ENCODE data around the gene SDK1. TPM values are rescaled to one million over a fixed set of nuclear protein-coding genes. Genes with fewer than 3 reads are reported as not detected.
"Not testable (repeated sequence)": the region's sequence is repeated elsewhere in the genome, so short reads cannot be mapped to it uniquely, and the experiment has no call there.

The SDK1 gene
- total RNA-seq, 1 donor, result 0.27 TPM

DNA sequence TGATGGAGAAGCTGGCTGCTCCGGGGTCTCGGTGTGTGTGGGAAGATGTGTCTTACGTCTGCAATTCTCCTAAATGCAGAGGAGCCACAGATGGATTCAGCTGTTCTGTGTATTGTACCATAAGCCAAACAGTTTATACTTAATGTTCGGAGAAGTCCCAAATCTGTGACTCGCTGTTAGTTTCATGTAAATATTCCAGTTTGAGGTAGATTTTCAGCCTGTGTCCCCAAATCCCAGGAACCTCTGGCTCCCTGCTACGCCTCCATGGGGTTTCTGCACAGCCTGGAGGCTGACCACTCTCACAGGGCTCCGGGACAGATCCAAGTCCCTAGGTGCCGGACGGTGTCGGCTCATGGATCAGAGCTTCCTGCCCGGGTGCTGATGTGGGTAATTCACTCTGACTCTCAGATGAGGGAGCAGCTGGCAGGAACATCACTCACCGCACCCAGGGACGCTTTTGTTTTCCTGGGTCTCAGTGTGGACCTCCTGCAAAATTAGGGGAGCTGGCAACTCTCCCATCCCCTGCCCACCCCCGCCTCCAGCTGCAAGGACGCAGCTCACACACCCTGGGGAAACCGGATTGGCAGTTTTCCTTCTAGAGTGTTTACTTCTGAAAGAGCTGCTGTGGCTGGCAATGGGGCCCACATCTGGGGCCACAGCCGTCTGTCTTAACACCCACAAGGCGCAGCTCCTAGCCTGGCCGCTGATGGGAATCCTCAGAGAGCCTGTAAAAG, 960.0 kb downstream of the SDK1 start:
- TF ChIP-seq, protein P1, sequence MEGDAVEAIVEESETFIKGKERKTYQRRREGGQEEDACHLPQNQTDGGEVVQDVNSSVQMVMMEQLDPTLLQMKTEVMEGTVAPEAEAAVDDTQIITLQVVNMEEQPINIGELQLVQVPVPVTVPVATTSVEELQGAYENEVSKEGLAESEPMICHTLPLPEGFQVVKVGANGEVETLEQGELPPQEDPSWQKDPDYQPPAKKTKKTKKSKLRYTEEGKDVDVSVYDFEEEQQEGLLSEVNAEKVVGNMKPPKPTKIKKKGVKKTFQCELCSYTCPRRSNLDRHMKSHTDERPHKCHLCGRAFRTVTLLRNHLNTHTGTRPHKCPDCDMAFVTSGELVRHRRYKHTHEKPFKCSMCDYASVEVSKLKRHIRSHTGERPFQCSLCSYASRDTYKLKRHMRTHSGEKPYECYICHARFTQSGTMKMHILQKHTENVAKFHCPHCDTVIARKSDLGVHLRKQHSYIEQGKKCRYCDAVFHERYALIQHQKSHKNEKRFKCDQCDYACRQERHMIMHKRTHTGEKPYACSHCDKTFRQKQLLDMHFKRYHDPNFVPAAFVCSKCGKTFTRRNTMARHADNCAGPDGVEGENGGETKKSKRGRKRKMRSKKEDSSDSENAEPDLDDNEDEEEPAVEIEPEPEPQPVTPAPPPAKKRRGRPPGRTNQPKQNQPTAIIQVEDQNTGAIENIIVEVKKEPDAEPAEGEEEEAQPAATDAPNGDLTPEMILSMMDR (IDR thresholded peaks at IDR 0.05; ENCODE audit: insufficient read depth, low read length), result no peak
- no peak for DNase-seq (ENCODE audit: low read depth)
- H3K4me3 ChIP-seq (ENCODE audit: low read depth, low read length), result no peak overlapping the region

DNA sequence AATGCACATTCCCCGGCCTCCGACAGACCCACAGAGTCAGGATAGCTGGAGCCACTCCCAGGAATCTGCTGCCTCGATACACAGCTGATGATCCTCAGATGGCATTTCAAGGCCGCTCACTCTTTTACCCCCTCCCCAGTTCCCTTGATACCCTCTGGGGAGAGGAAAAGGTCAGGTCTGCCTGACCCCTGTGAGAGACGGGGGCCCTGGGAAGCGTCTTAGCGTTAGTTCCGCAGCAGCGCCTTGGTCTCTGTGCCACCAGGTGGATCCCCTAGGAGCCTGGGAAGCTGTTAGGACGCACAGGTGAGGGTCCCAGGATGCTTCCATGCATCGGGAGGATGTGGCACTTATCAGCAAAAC, 960.5 kb downstream of the SDK1 start:
- no peak for DNase-seq (ENCODE audit: low read depth)
- TF ChIP-seq, protein P1 (IDR thresholded peaks at IDR 0.05; ENCODE audit: insufficient read depth, low read length), result no peak
- no peak overlapping the region for H3K4me3 ChIP-seq (ENCODE audit: low read depth, low read length)

DNA sequence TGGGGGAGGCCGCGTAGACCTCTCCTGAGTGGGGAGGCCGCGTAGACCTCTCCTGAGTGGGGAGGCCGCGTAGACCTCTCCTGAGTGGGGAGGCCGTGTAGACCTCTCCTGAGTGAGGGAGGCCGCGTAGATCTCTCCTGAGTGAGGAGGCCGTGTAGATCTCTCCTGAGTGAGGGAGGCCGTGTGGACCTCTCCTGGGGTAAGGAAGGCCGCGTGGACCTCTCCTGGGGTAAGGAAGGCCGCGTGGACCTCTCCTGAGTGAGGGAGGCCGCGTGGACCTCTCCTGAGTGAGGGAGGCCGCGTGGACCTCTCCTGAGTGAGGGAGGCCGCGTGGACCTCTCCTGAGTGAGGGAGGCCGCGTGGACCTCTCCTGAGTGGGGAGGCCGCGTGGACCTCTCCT, 963.2 kb downstream of the SDK1 start:
- not testable (repeated sequence) for H3K4me3 ChIP-seq (ENCODE audit: low read depth, low read length); DNase-seq (ENCODE audit: low read depth)

DNA sequence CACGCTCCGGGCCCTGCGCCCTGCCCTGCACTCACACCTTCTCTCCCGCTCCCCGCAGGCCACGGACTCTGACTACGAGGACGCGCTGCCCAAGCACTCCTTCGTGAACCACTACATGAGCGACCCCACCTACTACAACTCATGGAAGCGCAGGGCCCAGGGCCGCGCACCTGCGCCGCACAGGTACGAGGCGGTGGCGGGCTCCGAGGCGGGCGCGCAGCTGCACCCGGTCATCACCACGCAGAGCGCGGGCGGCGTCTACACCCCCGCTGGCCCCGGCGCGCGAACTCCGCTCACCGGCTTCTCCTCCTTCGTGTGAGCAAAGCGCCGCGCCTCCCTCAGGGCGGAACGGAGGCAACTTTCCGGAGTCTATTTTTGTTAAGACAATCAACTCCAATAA, 964.0 kb downstream of the SDK1 start:
- TF ChIP-seq, protein P1 (IDR thresholded peaks at IDR 0.05; ENCODE audit: insufficient read depth, low read length), result no peak
- DNase-seq (ENCODE audit: low read depth), result no peak
- H3K4me3 ChIP-seq (ENCODE audit: low read depth, low read length), result no peak overlapping the region

DNA sequence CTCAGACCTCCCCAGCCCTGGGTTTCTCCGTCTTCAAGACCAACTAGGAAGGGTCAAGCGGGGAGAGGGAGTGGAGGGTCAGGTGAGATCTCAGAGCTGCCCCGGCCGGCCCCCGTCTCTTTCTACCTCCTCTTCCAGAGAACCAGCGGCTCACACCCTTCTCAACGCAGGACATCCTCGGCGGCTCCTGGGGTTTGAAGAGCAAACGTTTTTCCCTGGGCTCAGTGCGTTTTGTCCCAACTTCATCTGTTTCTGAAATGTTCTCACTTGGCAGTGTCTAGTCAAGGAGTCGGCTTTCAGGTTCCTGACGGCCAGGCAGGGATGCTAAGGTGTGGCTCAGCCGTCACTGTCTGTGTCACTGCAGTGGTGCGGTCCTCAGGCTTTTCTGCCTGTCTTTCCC, 964.6 kb downstream of the SDK1 start:
- TF ChIP-seq, protein P1 (IDR thresholded peaks at IDR 0.05; ENCODE audit: insufficient read depth, low read length), result no peak
- no peak for DNase-seq (ENCODE audit: low read depth)
- no peak overlapping the region for H3K4me3 ChIP-seq (ENCODE audit: low read depth, low read length)

DNA sequence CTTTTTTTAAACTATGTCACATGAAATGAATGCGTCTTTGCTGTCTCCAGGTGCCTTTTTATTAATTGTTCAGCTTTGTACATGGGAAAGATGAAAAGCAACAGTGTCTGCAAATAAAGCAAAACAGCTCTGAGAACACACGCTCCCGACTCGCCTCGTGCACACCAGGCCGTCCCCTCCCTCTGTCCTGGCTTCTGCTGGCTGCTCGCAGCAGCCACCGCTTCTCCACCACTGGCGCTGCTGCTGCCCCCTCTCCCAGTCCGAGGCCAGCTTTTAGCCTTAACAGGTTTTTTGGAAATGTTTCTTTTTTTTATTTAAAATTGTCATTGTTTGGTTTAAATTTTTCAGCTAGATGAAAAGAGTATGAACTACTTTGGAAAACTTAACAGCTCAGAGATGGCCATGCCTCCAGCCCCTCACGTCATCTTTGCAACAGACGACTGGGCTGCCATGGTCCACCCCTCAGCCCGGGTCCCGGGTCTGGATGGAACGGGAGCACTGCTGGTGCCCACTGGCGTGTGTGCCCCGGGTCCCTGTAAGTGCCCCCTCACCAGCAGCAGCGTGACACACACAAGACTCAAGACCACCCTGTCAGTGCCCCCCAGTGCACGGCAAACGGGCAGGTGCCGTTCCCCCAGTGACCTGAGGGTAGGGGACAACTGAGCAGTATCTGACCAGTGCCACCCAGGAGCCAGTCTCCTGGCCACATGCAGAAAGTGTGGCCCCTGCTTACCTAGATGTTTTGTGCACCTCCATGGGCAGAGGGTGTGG, 965.4 kb downstream of the SDK1 start:
- H3K4me3 ChIP-seq (ENCODE audit: low read depth, low read length), result no peak overlapping the region
- DNase-seq (ENCODE audit: low read depth), result no peak
- TF ChIP-seq, protein P1 (IDR thresholded peaks at IDR 0.05; ENCODE audit: insufficient read depth, low read length), result no peak

DNA sequence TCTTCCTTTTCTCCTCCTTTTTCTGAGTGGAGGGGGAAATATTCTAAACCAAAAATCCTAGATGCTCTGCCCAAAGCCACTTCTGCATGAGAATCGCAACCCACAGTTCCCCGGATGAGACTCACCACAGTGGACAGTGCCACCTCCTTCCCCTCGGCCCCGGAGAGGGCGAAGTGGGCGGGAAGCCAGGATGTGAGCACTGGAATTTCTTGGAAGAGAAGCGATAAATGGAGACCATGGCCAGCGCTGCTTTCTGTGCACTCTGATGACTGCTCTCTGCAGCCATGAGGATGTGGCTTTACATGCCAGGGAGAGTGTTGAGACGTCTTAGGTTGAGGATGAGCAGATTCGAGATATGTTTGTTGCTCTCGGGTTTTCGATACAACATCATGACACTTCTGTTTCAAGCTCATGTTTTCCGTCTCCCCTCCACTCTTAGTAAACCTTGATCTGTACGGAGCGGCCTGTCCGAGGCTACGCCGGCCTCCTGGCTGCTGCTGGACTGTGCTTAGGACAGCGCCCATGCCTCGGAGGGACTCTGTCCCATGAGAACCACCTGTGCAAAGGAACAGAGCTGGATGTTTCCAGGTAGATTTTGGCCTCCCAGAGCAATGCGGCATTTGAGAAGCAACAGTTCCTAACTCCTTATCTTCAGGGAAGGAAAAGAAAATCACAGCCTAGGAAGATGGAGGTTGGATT, 966.4 kb downstream of the SDK1 start:
- no peak overlapping the region for H3K4me3 ChIP-seq (ENCODE audit: low read depth, low read length)
- DNase-seq (ENCODE audit: low read depth), result no peak
- TF ChIP-seq, protein P1 (IDR thresholded peaks at IDR 0.05; ENCODE audit: insufficient read depth, low read length), result no peak

Measured in fibroblast of the aortic adventitia (primary cell).